ENCODE data around the gene DTX1. TPM values are rescaled to one million over a fixed set of nuclear protein-coding genes. Genes with fewer than 3 reads are reported as not detected.

DTX1 gene
- total and polyA plus RNA-seq, 2 donors (not counting 1 experiment from before 2014, with no cell fraction given) = 47.0 to 49.5 TPM

DNA sequence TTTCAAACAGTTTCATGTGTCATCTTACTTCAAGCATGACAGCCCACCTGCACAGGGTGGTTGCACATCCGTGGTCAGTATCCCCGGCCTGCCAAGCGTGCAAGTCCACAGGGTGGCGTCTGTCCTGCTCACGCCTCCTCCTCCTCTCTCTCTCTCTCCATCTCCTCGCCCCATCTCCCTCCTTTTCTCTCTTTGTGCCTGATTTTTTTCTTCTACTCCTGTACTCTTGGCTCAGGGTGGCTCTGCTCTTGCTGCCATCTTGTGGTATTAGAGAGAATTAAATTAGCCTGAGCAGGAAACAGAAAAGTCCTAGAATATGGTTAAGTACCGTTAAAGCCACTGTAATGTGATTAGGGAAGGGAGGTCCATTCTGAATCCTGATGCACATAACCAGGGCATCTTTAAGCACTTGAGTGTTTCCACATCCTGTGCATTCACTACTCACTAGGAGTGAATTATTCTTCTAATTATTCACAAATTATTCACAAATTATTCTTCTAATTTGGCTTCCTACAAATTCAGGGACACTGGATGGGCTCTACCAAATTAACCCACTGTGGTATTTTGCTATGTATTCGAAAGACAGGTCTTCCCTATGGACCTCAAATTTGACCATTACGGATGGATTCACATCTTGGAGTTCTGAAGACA is 25.5 kb upstream of the DTX1 start:
- DNase-seq (peak; percentile 67), ATAC-seq (ENCODE audit: low read depth) (no peak)
- no peak overlapping the region for H3K27ac ChIP-seq (ENCODE audit: low read length in 2 of 2)
- no peaks in the 10 kb centered on the region for H3K36me3 ChIP-seq (replicated peaks in 1 of 2; ENCODE audit: control extremely low read depth in 1 of 2, control insufficient read depth in 1 of 2, extremely low read depth in 1 of 2, insufficient read depth in 2 of 2, low read length in 1 of 2)
- no peaks in the 10 kb centered on the region for H3K27me3 ChIP-seq (replicated peaks in 1 of 4; ENCODE audit: control extremely low read depth in 1 of 4, control insufficient read depth in 3 of 4, insufficient read depth in 4 of 4, low read length in 3 of 4)
- no peaks in the 10 kb centered on the region for H3K79me2 ChIP-seq (ENCODE audit: control insufficient read depth, insufficient read depth, low read length)
- peak overlapping the region; percentile 40 for H3K4me2 ChIP-seq (replicated peaks; ENCODE audit: low read depth, low read length, poor library complexity, severe bottlenecking)
- Mint-ChIP-seq H3K4me1 (peaks cover 5% of the 10 kb centered on the region), H3K9me3 (ENCODE audit: insufficient read depth) (no peaks in the 10 kb centered on the region), H3K27ac (no peak overlapping the region), H3K4me3 (peak overlapping the region; percentile 0), H3K27me3 (peaks cover 3% of the 10 kb centered on the region)
- H3K4me3 ChIP-seq (ENCODE audit: control extremely low read depth in 1 of 5, extremely low read depth in 1 of 5, insufficient read depth in 1 of 5, low read depth in 2 of 5, low read length in 4 of 5) = no peak overlapping the region
- ChIA-PET POLR2A (no interaction called here), CTCF (interaction anchor here (1.0 to 7.4 kb wide), 22 partner anchors 10 to 144 kb away, joined by 3 to 111 read pairs (median 5); partner anchors contain the start of genes OAS1 and OAS2)
- 0% methylated on average over 3 of the region's 9 CpGs for WGBS (ENCODE audit: insufficient coverage)
- intact Hi-C loops (cut with micrococcal nuclease) = loop anchor here (1.0 kb wide), 2 partner anchors 39 to 131 kb away; no protein-coding TSS in a partner anchor
- peaks cover 4 to 6% of the 10 kb centered on the region in 2 donors for H3K4me1 ChIP-seq (ENCODE audit: control insufficient read depth in 2 of 2, insufficient read depth in 2 of 2, low read length in 2 of 2)
- H4K20me1 ChIP-seq (ENCODE audit: control insufficient read depth, insufficient read depth, low read length, poor library complexity, severe bottlenecking) = no peaks in the 10 kb centered on the region
- TF ChIP-seq CTCF (IDR thresholded peaks at IDR 0.05) (peak; percentile 83), EZH2 (IDR thresholded peaks at IDR 0.05; ENCODE audit: borderline replicate concordance, insufficient read depth, low read depth, low read length, poor library complexity, severe bottlenecking) (no peak)
- H3K9me3 ChIP-seq (ENCODE audit: control extremely low read depth in 1 of 3, control insufficient read depth in 2 of 3, insufficient read depth in 1 of 3, low read length in 2 of 3) = no peaks in the 10 kb centered on the region
- H2AFZ ChIP-seq (ENCODE audit: insufficient read depth, low read depth, low read length, poor library complexity, severe bottlenecking) = peak overlapping the region; percentile 26
- no peak overlapping the region for H3K9ac ChIP-seq (ENCODE audit: low read length)

DNA sequence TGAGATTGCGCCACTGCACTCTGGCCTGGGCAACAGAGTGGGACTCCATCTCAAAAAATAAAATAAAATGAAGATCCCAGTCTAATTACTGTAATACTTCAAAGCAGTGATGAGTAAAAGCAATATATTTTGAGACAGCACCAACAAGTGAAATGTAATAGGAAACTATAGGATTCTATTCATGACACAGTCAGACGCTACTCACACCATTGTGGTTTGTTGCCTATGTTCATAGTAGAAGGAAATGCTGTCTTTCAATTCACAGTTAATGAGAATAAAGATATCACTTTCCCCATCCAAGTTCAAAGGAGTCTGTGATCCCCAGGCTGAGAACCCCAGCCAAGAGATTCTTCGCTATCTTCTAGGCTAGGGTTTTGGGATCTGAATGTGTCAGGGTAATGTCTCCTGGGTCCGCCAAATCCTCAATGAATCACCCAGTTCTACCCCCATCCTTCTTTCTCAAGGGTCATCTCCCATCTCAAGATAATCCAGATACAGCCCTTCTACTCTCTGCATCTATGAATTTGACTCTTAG is 16.6 kb upstream of the DTX1 start:
- H3K27me3 Mint-ChIP-seq = peaks cover 5% of the 10 kb centered on the region
- POLR2A ChIA-PET = no interaction called here
- no peak for TF ChIP-seq EZH2 (IDR thresholded peaks at IDR 0.05; ENCODE audit: borderline replicate concordance, insufficient read depth, low read depth, low read length, poor library complexity, severe bottlenecking)
- no peak for TF ChIP-seq CTCF (IDR thresholded peaks at IDR 0.05)
- Histone ChIP-seq H3K27me3 (replicated peaks in 1 of 4; ENCODE audit: control extremely low read depth in 1 of 4, control insufficient read depth in 3 of 4, insufficient read depth in 4 of 4, low read length in 3 of 4) (no peaks in the 10 kb centered on the region), H3K4me2 (replicated peaks; ENCODE audit: low read depth, low read length, poor library complexity, severe bottlenecking) (no peak overlapping the region), H3K4me3 (ENCODE audit: control extremely low read depth in 1 of 5, extremely low read depth in 1 of 5, insufficient read depth in 1 of 5, low read depth in 2 of 5, low read length in 4 of 5) (no peak overlapping the region), H3K9me3 (ENCODE audit: control extremely low read depth in 1 of 3, control insufficient read depth in 2 of 3, insufficient read depth in 1 of 3, low read length in 2 of 3) (no peaks in the 10 kb centered on the region), H4K20me1 (ENCODE audit: control insufficient read depth, insufficient read depth, low read length, poor library complexity, severe bottlenecking) (no peaks in the 10 kb centered on the region), H3K79me2 (ENCODE audit: control insufficient read depth, insufficient read depth, low read length) (no peaks in the 10 kb centered on the region), H2AFZ (ENCODE audit: insufficient read depth, low read depth, low read length, poor library complexity, severe bottlenecking) (no peak overlapping the region), H3K27ac (ENCODE audit: low read length in 2 of 2) (no peak overlapping the region), H3K4me1 (ENCODE audit: control insufficient read depth in 2 of 2, insufficient read depth in 2 of 2, low read length in 2 of 2) (no peaks in the 10 kb centered on the region), H3K9ac (ENCODE audit: low read length) (no peak overlapping the region), H3K36me3 (replicated peaks in 1 of 2; ENCODE audit: control extremely low read depth in 1 of 2, control insufficient read depth in 1 of 2, extremely low read depth in 1 of 2, insufficient read depth in 2 of 2, low read length in 1 of 2) (no peaks in the 10 kb centered on the region)
- no peak for DNase-seq
- ATAC-seq (ENCODE audit: low read depth) = no peak
- no peaks in the 10 kb centered on the region for H3K4me1 Mint-ChIP-seq
- H3K27ac Mint-ChIP-seq = no peak overlapping the region
- no CpG with 5 or more reads among the region's 4 CpGs for WGBS (ENCODE audit: insufficient coverage)
- H3K4me3 Mint-ChIP-seq = no peak overlapping the region
- intact Hi-C loops (cut with micrococcal nuclease) = no loop called here
- CTCF ChIA-PET = interaction anchor here (1.0 to 1.8 kb wide), 3 partner anchors 10 to 47 kb away, joined by 3 to 4 read pairs (median 3); no protein-coding TSS in a partner anchor
- H3K9me3 Mint-ChIP-seq (ENCODE audit: insufficient read depth) = no peaks in the 10 kb centered on the region
